Upper lobe of left lung (tissue), 4 donors: ENCODE results near the gene GPC5.

Source experiments
- POLR2A ChIP-seq, 4 donors: fragments of 450-650 bp; IDR thresholded peaks; one replicate each; pipeline ENCODE4 v1.5.1; 2016 to 2017; ENCODE audit warnings: antibody characterized with exemption in 4 of 4, mild to moderate bottlenecking in 2 of 4
- POLR2AphosphoS5 ChIP-seq, 2 donors: sonication (generic); formaldehyde crosslinking; IDR thresholded peaks; one replicate each; pipeline ENCODE4 v1.5.1; 2017; ENCODE audit warnings: antibody characterized with exemption in 2 of 2
- TF ChIP-seq, protein P1 (sequence below), 6 experiments: fragments of 450-650 bp in 4 of 6; fragments of 200-600 bp in 2 of 6; sonication (generic) in 2 of 6; IDR thresholded peaks; one replicate each; pipeline ENCODE4 v1.5.1; 2016 to 2019; ENCODE audit warnings: antibody characterized with exemption in 6 of 6

DNA sequence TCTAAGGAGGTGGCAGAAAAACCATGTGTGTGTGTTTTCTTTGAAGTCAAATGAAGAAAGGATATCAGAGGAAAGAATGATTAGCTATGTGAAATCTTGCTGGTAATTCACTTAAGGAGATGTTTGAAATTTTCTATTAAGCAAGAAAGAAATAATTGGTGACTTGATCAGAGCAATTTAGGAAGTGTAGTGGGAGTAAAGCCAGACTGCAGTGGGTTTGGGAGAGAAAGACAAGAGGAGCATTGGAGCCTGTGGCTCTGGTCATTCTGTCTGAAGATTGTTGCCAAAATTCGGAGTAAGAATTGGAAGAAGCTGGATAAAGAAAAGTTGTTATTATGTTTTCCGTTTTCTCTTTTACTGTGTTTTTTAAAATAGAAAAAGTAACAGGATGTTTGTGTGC lies 640.5 kb downstream of the GPC5 start:
- no peak for TF ChIP-seq POLR2A (IDR thresholded peaks at IDR 0.05)
- TF ChIP-seq, protein P1, sequence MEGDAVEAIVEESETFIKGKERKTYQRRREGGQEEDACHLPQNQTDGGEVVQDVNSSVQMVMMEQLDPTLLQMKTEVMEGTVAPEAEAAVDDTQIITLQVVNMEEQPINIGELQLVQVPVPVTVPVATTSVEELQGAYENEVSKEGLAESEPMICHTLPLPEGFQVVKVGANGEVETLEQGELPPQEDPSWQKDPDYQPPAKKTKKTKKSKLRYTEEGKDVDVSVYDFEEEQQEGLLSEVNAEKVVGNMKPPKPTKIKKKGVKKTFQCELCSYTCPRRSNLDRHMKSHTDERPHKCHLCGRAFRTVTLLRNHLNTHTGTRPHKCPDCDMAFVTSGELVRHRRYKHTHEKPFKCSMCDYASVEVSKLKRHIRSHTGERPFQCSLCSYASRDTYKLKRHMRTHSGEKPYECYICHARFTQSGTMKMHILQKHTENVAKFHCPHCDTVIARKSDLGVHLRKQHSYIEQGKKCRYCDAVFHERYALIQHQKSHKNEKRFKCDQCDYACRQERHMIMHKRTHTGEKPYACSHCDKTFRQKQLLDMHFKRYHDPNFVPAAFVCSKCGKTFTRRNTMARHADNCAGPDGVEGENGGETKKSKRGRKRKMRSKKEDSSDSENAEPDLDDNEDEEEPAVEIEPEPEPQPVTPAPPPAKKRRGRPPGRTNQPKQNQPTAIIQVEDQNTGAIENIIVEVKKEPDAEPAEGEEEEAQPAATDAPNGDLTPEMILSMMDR (IDR thresholded peaks at IDR 0.05) = no peak
- no peak for TF ChIP-seq POLR2AphosphoS5 (IDR thresholded peaks at IDR 0.05)
